CD4-positive, alpha-beta T cell treated with Interleukin-17A for 4 hours (primary cell): ENCODE data around the gene KCNAB2.
A peak's percentile ranks its signal among the peaks of the same experiment; 100 is the strongest.

Experiments used
- DNase-seq: peaks from one replicate; pipeline ENCODE4 v3.0.0-alpha.2; 2020; ENCODE audit warnings: mixed read lengths

Gene KCNAB2

GRCh38 chr1:6033986-6034749 is 11.5 kb upstream of the KCNAB2 start:
- DNase-seq, result peak; percentile 49

GRCh38 chr1:6034750-6035096 is 11.0 kb upstream of the KCNAB2 start:
- DNase-seq, result no peak

GRCh38 chr1:6035303-6035702 is 10.4 kb upstream of the KCNAB2 start:
- DNase-seq, result no peak

GRCh38 chr1:6035719-6036118 is 10.0 kb upstream of the KCNAB2 start:
- DNase-seq, result no peak

GRCh38 chr1:6037338-6037762 is 8.3 kb upstream of the KCNAB2 start:
- DNase-seq, result peak; percentile 30

- no peak for DNase-seq
Measured at GRCh38 chr1:6038603-6039002, 7.1 kb upstream of the KCNAB2 start.

GRCh38 chr1:6039031-6039430 is 6.7 kb upstream of the KCNAB2 start:
- DNase-seq, result no peak

- DNase-seq, result no peak
Measured at GRCh38 chr1:6040444-6040843, 5.2 kb upstream of the KCNAB2 start.

GRCh38 chr1:6040861-6041415 is 4.8 kb upstream of the KCNAB2 start:
- DNase-seq, result no peak

- peak; percentile 36 for DNase-seq
Measured at GRCh38 chr1:6041432-6042062, 4.1 kb upstream of the KCNAB2 start.

GRCh38 chr1:6043561-6043960 is 2.1 kb upstream of the KCNAB2 start:
- DNase-seq, result no peak

- no peak for DNase-seq
Measured at GRCh38 chr1:6044481-6045109, 1.1 kb upstream of the KCNAB2 start.

- no peak for DNase-seq
Measured at GRCh38 chr1:6045110-6045502, 582 bp upstream of the KCNAB2 start.

GRCh38 chr1:6046279-6046678 is 591 bp downstream of the KCNAB2 start:
- no peak for DNase-seq

GRCh38 chr1:6048179-6048867 is 2.6 kb downstream of the KCNAB2 start:
- DNase-seq, result no peak

GRCh38 chr1:6049419-6049818 is 3.7 kb downstream of the KCNAB2 start:
- no peak for DNase-seq

GRCh38 chr1:6051423-6051822 is 5.7 kb downstream of the KCNAB2 start:
- DNase-seq, result no peak

GRCh38 chr1:6052543-6053205 is 7.0 kb downstream of the KCNAB2 start:
- DNase-seq, result peak; percentile 69

- no peak for DNase-seq
Measured at GRCh38 chr1:6053206-6053546, 7.5 kb downstream of the KCNAB2 start.

GRCh38 chr1:6054596-6054995 is 8.9 kb downstream of the KCNAB2 start:
- no peak for DNase-seq

- no peak for DNase-seq
Measured at GRCh38 chr1:6056572-6056948, 10.9 kb downstream of the KCNAB2 start.

- no peak for DNase-seq
Measured at GRCh38 chr1:6057170-6057845, 11.6 kb downstream of the KCNAB2 start.
